Measurements from ENCODE around the gene NR4A3. TPM values are rescaled to one million over a fixed set of nuclear protein-coding genes. Genes with fewer than 3 reads are reported as not detected.

Gene NR4A3
- total and polyA plus RNA-seq, 2 of the 13 experiments (the other 11 are each of a cell fraction or from before 2014, with no cell fraction given) = 0.02 to 0.09 TPM

GRCh38 chr9:99907208-99907532 lies 85.5 kb downstream of the NR4A3 start (continued):
- TF ChIP-seq GABPA (IDR thresholded peaks at IDR 0.05; ENCODE audit: low read depth, low read length) = no peak
- TF ChIP-seq GABPA (CRISPR knock-in tag; IDR thresholded peaks at IDR 0.05; ENCODE audit: low read depth) = peak; percentile 53; the same call in 1 of the 2 replicates
- no peak for TF ChIP-seq ZNF225 (CRISPR knock-in tag; IDR thresholded peaks at IDR 0.05)
- TF ChIP-seq NR2C2 (CRISPR knock-in tag; IDR thresholded peaks at IDR 0.05; ENCODE audit: borderline replicate concordance) = 0 out of 2 replicates have a peak, but pooled peaks have one; percentile 1
- no peak for TF ChIP-seq ZNF598 (CRISPR knock-in tag; IDR thresholded peaks at IDR 0.05; ENCODE audit: borderline replicate concordance)
- TF ChIP-seq ZNF3 (CRISPR knock-in tag; IDR thresholded peaks at IDR 0.05) = no peak
- no peak for TF ChIP-seq ISX (CRISPR knock-in tag; conservative IDR thresholded peaks at IDR 0.05)
- TF ChIP-seq ZNF513 (CRISPR knock-in tag; conservative IDR thresholded peaks at IDR 0.05) = no peak
- TF ChIP-seq ZBTB42 (CRISPR knock-in tag; IDR thresholded peaks at IDR 0.05) = no peak

- Histone ChIP-seq H3K4me3 (replicated peaks in 1 of 3; ENCODE audit: insufficient read depth in 1 of 3, low read depth in 2 of 3, low read length in 3 of 3) (no peak overlapping the region), H3K9me3 (ENCODE audit: low read length) (no peaks in the 10 kb centered on the region), H3K9ac (ENCODE audit: insufficient read depth, low read depth, low read length) (no peak overlapping the region), H3K4me2 (ENCODE audit: low read depth, low read length) (no peak overlapping the region), H2AFZ (ENCODE audit: low read length) (no peak overlapping the region), H3K27ac (ENCODE audit: extremely low read length, insufficient read depth, low read length) (no peak overlapping the region), H3K4me1 (ENCODE audit: insufficient read depth, low read length) (peaks cover 13% of the 10 kb centered on the region), H3K27me3 (ENCODE audit: control insufficient read depth in 1 of 2, insufficient read depth in 2 of 2, low read length in 2 of 2) (no peaks in the 10 kb centered on the region), H3K36me3 (replicated peaks in 1 of 2; ENCODE audit: control insufficient read depth in 1 of 2, insufficient read depth in 2 of 2, low read length in 2 of 2) (peaks cover 2 to 12% of the 10 kb centered on the region in 2 experiments; a peak in 4 of 5 replicates), H4K20me1 (ENCODE audit: insufficient read depth, low read length) (0 out of 2 replicates have a peak, but pooled peaks cover 2% of the 10 kb centered on the region), H3K79me2 (ENCODE audit: insufficient read depth, low read length) (peaks cover 21% of the 10 kb centered on the region)
- intact Hi-C loops (cut with micrococcal nuclease; ENCODE audit: unreplicated experiment) (no loop called here), in situ Hi-C loops (cut with HindIII; ENCODE audit: extremely low pct_ligation_motif_present, low pct_unique_long_range_greater_than_20kb) (no loop called here)
- ATAC-seq = no peak
- FAIRE-seq = no peak
- CTCF ChIA-PET (ENCODE audit: low intra/inter-chr PET ratio, low total read pairs) = no interaction called here
- DNase-seq (ENCODE audit: low spot score) = no peak
- POLR2A ChIA-PET = no interaction called here
- 96% methylated on average over 7 of the region's 7 CpGs for WGBS (ENCODE audit: low lambda C conversion rate)
- BruUV-seq (replicated peaks) = no TSS peak
- TF ChIP-seq ZNF121 (CRISPR knock-in tag; IDR thresholded peaks at IDR 0.05) = peak; percentile 67
- TF ChIP-seq, protein P1, sequence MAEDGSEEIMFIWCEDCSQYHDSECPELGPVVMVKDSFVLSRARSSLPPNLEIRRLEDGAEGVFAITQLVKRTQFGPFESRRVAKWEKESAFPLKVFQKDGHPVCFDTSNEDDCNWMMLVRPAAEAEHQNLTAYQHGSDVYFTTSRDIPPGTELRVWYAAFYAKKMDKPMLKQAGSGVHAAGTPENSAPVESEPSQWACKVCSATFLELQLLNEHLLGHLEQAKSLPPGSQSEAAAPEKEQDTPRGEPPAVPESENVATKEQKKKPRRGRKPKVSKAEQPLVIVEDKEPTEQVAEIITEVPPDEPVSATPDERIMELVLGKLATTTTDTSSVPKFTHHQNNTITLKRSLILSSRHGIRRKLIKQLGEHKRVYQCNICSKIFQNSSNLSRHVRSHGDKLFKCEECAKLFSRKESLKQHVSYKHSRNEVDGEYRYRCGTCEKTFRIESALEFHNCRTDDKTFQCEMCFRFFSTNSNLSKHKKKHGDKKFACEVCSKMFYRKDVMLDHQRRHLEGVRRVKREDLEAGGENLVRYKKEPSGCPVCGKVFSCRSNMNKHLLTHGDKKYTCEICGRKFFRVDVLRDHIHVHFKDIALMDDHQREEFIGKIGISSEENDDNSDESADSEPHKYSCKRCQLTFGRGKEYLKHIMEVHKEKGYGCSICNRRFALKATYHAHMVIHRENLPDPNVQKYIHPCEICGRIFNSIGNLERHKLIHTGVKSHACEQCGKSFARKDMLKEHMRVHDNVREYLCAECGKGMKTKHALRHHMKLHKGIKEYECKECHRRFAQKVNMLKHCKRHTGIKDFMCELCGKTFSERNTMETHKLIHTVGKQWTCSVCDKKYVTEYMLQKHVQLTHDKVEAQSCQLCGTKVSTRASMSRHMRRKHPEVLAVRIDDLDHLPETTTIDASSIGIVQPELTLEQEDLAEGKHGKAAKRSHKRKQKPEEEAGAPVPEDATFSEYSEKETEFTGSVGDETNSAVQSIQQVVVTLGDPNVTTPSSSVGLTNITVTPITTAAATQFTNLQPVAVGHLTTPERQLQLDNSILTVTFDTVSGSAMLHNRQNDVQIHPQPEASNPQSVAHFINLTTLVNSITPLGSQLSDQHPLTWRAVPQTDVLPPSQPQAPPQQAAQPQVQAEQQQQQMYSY (CRISPR knock-in tag; IDR thresholded peaks at IDR 0.05) = no peak
Observed at GRCh38 chr9:99911600-99911999, 89.9 kb downstream of the NR4A3 start.

Measured in HepG2 (cell line).